ENCODE measurements around the gene ORAI3.
A peak's percentile ranks its signal among the peaks of the same experiment; 100 is the strongest.

Gene ORAI3

DNA sequence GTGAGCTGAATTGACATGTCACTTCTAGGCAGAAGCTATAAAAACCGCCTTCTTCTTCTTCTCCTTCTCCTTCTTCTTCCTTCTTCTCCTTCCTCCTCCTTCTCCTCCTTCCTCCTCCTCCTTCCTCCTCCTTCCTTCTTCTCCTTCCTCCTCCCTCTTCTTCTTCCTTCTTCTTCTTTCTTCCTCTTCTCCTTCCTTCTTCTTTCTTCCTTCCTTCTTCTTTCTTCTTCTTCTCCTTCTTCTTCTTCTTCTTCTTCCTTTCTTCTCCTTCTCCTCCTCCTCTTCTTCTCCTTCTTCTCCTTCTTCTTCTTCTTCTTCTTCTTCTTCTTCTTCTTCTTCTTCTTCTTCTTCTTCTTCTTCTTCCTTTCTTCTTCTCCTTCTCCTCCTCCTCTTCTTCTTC is 30.3 kb upstream of the ORAI3 start:
- DNase-seq (ENCODE audit: low read depth) = no peak
- H3K4me3 ChIP-seq (ENCODE audit: low read depth, low read length) = no peak overlapping the region
- TF ChIP-seq CTCF (IDR thresholded peaks at IDR 0.05; ENCODE audit: low read depth, low read length, missing control alignments) = no peak

GRCh38 chr16:30920891-30921290 is 28.0 kb upstream of the ORAI3 start:
- DNase-seq (ENCODE audit: low read depth) = no peak
- H3K4me3 ChIP-seq (ENCODE audit: low read depth, low read length) = no peak overlapping the region
- no peak for TF ChIP-seq CTCF (IDR thresholded peaks at IDR 0.05; ENCODE audit: low read depth, low read length, missing control alignments)

GRCh38 chr16:30921459-30921747 is 27.5 kb upstream of the ORAI3 start:
- no peak for TF ChIP-seq CTCF (IDR thresholded peaks at IDR 0.05; ENCODE audit: low read depth, low read length, missing control alignments)
- H3K4me3 ChIP-seq (ENCODE audit: low read depth, low read length) = peak overlapping the region; percentile 76; the same call in 1 of the 2 replicates
- no peak for DNase-seq (ENCODE audit: low read depth)

- peak overlapping the region; percentile 76 for H3K4me3 ChIP-seq (ENCODE audit: low read depth, low read length)
- DNase-seq (ENCODE audit: low read depth) = no peak
- TF ChIP-seq CTCF (IDR thresholded peaks at IDR 0.05; ENCODE audit: low read depth, low read length, missing control alignments) = peak; percentile 90
Observed at GRCh38 chr16:30921748-30922419, 27.0 kb upstream of the ORAI3 start.

DNA sequence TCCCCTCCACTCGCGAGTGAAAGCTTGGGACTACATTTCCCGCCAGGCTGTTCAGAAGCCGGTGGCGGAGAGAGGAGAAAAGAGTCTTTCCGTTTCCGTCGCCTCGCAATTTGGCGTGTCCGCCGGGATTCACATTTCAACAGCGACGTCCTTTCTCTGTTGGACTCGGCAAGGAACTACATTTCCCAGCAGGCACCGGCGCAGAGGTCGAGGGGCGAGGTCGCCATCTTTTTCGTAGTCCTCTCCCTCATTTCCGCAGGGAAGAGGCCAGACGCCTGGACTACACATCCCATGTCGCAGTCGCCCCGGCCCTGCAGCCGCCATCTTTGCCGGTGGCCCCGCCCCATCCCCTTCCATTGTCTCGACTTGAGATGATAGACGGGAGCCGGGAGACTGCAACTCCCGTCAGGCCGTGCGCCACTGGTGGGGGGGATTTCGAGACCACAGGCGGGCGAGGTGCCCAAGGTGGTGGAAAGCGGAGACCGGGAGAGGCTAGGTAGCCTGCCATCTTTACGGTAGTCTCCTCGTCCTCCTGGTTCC is 26.4 kb upstream of the ORAI3 start:
- peak; percentile 99 for DNase-seq (ENCODE audit: low read depth)
- peak overlapping the region; percentile 76 for H3K4me3 ChIP-seq (ENCODE audit: low read depth, low read length)
- no peak for TF ChIP-seq CTCF (IDR thresholded peaks at IDR 0.05; ENCODE audit: low read depth, low read length, missing control alignments)

DNA sequence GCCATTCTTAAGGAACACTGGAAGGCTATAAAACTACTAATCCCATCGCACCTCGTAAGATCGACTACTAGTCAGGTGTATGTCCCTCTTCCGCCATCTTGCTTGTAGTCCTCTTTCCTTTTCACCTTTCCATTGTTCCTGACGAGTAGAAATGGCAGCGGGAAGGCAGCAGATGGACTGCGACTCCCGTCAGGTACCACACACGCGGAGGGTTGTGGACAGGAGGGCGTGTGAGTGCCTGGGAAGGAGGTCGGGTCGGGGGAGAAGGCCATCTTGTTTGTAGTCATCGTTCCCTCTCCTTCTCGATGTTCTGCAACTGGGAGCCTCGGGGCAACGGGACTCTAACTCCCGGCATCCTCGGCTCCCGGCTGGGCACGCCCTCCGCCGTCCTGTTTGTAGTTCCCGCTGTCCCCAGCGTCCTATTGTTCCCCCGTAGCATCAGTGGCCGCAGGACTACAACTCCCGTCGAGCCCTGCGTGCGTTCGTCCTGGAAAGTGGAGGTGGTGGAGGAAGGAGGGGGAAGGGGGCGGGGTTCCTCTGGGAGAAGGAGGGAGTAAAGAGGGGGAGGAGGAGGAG is 25.8 kb upstream of the ORAI3 start:
- peak overlapping the region; percentile 72 for H3K4me3 ChIP-seq (ENCODE audit: low read depth, low read length)
- TF ChIP-seq CTCF (IDR thresholded peaks at IDR 0.05; ENCODE audit: low read depth, low read length, missing control alignments) = no peak
- peak; percentile 98 for DNase-seq (ENCODE audit: low read depth)

All from GM12864 (cell line).